HT1080 (cell line): ENCODE measurements around the gene SLIT3. TPM values are rescaled to one million over a fixed set of nuclear protein-coding genes. Genes with fewer than 3 reads are reported as not detected.
A peak's percentile ranks its signal among the peaks of the same experiment; 100 is the strongest.

ENCODE experiments used
- DNase-seq: peaks from one replicate; pipeline ENCODE4 v3.0.0-alpha.2; 2015; ENCODE audit warnings: low read depth
- total RNA-seq: library from RNA; depleted of rRNA; stranded (reverse); fragments of >200 nt; shearing (Covaris generic); gene quantifications from 2 replicates; pipeline ENCODE4 v1.2.3, GENCODE V29; 2014

SLIT3 gene
- total RNA-seq, 1 experiment from 2014 or later, result 0.08 TPM

DNA sequence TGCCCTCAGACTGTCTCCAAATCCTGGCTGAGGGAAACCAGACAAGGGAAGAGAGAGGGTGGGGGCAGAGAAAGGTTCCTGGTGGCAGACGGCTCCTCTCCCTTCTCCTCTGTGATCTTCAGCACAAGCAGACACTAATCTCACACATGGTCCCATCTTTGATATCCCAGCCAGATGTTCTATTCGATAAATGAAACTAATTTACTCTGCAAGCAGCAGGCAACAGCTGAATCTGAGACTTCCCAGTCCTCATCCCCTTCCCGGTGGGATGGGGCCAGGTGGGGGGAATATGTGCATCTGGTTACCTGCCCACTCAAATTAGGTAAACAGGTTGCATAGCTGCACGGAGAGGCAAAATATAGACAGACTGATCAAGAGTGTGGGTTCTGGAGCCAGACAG lies 512.8 kb downstream of the SLIT3 start:
- no peak for DNase-seq

DNA sequence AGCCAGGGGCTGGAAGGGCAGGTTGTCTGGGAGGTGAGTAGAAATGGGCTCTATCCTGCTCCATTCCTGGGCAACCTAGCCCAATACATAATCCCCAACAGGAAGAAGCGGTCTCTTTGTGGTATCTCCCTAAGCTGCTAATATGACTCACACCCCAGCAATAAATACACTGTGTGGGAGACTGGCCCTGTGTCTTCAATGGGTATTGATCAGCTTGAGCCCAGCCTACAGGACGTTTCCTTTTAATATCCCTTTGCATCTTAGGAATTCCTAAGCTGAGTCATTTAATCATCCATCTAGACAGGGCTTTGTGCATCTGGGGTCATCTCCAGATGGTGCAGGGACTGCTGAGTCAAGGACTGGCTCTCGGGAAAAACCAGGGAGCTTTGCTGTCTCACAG lies 514.8 kb downstream of the SLIT3 start:
- DNase-seq, result peak; percentile 89

DNA sequence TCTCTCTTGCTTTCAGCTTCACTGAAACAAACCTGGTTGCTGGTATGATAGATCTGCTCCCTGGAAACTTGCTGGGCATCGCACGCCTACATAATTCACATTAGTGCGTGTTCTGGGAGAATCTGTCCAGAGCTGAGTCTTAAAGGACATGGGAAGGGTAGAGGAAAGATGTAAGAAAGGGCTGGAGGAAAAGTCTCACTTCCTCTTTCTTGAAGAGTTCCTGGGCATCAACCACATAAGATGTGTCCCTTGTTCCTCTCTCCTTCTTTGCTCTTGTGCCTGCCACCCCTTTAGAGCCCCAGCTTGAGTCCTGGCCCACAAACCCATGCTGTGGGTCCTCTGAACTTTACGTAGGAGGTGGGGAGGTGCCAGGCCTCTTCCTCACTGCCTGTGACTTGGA lies 516.5 kb downstream of the SLIT3 start:
- DNase-seq, result no peak

DNA sequence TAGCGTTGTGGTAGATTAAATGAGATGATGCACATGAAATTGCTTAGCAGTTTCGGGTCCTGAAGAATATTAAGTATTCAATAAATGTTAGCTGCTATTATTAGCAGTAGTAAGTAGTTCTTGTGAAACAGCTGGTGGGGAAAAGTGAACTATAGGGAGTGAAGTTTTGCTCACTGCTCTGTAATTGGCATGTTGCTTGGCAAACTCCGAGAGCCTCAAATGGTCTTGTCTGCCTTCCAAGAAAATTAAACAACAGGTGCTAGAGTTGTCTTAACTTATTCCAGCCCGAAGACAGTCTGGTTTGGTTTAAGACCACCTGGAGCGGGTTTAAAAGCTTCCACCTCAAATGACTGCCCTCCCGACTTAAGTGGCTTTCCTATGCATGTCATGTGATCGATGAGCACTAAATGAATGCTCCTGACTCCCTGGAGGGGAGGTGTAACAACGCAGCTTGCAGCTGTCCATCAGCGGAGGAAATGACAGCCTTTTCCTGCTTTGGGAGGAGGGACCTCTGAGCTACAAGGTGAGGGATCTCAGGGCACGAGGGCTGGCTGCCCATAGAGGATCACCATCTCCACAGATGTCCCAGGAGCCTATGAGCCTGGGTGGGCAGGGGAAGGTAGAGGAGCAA lies 518.9 kb downstream of the SLIT3 start:
- DNase-seq, result no peak

DNA sequence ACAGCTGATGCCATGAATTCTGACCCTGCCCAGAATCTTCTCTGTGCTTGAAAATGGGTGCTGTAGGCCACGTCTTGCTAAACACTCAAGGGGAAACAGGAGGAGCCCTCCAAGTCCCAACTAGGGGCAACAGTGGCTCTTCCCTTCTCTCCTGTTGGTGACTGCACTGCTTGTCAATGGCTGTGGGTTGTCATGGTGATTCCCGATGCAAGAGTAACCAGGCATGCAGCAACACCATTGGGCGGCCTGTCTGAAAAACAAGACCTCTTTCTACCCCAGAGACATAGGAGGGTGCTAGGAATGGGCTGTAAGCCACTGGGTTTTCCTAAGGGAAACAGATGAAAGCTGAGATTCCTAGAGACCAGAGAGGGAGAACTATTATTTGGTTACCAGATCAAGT lies 520.1 kb downstream of the SLIT3 start:
- DNase-seq, result no peak

DNA sequence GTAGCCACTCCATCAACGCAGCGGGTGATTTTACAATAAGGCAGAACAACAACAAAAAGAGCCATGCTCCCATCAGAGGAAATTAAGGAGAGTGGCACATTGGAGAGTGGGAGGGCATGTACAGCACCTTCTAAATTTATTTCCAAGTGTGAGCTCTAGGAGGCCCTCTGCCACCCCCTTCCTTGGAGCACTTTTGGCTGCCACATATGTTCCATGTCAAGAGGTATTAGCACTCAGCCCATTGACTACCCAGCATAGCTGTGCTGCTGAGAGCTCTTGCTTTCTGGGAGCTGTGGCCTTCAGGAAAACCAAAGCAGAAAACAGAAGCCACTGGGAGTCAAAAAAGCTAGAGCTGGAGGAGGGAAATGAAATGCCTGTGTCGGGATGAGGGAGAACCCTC lies 521.6 kb downstream of the SLIT3 start:
- DNase-seq, result no peak

DNA sequence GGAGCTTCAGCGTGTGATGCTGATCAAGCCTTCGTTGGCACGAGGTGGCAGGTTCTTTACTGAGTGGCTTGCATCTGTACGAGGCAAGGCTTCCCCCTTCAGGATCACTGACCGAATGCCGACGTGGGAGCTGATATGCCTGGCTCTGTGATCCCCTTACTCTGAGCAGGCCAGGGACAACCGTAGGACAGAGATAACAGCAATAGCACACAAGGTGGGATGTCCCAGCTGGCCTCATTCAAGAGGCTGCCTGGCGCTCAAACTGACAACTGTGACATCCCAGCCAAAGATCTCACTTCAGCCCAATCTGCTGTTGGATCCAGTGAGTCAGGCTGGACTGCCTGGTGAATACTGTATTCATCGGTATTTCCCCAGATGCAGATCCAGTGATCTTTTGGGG lies 522.4 kb downstream of the SLIT3 start:
- no peak for DNase-seq

DNA sequence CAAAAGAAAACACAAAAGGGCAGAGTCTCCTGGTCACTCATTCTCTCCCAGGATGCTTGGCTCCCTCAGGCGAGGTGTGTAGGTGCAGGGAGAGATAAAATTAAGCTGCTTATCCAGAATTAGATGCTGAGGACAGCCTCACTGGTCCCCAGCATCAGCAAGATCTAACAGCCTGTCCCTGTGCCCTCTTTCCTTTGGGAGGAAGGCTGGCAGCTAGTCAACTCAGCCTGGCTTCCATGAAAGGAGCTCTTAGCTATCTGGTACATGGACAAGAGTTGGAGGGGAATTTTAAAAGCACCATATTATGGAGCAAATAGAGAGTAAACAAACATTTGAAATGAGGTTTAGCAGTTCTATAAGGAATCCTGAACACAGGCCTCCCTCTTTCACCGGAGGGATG lies 523.3 kb downstream of the SLIT3 start:
- DNase-seq, result no peak

DNA sequence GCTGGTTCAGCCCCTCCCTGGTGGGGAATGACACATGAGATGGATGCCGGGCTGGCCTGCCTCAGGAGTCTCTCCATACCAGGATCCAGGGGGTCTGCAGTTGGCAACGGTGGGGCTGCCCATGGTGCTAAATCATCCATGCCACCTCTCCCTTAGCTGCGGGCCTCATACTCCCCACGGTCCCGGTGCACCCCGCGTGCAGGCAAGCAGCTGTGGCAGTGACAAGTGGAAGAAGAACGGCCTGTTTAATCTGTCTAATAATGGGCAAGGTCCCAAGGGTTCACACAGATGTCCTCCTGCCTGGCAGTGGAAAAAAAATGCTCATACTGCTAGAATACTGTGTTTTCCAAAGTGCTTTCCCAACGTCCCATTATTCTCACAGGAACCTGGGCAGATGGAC lies 524.9 kb downstream of the SLIT3 start:
- DNase-seq, result no peak

DNA sequence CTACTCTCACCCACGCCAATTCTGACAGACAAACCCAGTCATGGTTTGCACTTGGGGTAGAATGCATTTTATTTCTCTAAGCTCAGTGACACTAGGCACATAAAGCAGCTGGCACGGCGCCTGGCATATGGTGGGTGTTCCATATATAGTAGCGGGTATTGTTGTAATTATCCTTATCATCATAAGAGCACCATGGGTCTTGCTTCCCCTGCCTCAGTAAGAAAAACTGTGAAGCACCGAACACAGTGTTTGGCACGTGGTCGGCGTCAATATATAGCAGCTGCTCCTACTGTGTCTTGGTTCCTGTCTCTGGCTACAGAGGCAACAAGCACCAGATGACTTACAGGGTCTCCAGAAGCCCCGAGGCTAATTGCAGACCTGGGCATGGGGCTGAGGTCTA lies 527.7 kb downstream of the SLIT3 start:
- DNase-seq, result no peak

DNA sequence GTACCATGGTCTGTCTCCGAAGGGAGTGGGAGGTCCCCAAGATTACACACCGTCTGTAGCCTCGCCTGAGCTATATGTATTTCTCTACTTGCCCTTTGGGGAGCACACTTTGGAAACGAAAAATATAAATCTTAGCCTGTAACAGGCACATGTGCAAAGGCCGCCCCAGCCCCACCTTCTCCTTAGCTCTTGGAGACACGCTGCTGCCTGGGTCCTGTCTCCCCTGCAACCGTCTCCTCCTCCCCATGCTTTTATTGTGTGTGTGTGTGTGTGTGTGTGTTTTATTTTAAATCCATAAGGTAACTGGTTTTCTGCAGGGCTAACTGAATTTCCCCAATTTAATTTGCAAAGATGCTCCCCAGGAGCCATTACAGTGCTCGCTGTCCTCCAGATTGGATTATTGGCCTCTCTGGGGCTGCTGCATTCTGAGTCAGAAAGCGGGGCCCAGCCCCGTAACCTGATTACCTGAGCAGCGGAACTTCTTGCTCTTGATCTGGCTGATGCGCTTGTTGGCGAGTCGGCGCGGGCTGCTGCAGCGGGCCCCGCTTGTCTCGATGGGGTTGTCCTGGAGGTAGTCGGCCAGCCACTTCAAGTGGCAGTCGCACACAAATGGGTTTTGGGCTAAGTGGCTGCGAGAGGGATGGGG lies 528.5 kb downstream of the SLIT3 start:
- DNase-seq, result no peak

DNA sequence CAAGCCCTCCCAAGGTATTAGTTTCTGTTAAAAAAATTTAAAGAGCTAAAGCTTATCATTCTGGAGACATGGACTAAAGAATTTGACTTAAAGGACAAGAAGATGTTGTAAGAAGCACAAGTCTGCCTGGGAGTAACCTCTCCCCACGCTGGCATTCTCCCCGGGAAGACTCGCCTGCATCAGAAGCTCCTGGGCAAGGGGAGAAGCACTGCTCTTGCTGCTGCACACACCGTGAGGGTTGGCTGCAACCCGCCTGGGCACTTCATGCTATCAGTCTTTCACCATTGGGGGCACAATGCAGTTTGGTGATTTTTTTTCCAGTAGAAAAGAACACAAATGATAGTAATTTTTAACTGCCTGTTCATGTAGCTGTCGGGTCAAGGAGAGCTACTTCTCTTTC lies 529.3 kb downstream of the SLIT3 start:
- no peak for DNase-seq

DNA sequence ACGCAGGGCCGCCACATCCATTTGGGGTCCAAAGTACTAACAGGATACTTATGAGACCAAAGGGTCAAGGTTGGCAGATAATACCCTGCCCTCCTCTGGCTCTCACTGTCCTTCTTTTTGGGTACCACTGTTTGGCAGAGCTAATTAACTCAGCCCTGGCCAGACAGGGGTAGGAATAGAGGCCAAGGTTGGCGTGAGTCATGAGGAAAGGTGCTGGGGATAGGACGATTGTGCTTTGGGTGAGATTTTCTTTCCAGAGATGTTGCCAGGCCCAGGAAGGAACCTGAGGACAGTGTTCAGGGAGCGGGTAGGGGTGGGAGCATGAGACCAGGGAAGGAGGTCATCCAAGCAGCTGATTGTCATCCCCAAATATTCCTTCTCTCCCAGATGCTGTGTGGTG lies 529.9 kb downstream of the SLIT3 start:
- no peak for DNase-seq

DNA sequence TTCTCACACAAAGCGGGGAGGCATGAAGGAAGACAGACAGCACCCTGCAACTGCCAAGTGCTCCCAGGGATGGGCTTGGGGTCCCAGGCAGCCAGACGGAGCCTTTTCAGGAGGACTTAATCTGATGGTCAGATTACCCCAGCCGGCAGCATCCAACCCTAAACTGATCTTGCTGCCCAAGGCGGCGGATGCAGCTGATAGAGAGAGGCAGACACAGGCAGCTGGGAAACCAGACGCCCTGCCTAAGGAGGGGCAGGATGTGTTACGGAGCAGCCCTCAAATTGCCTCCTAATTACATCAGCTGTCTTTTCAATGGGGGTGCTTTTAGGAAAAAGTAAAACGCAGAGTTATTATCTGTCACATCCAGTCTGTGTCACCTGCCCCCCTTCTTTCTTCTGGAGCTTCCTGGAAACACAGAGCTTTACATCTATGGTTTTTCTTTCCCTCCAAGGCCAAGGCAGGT lies 530.9 kb downstream of the SLIT3 start:
- no peak for DNase-seq

DNA sequence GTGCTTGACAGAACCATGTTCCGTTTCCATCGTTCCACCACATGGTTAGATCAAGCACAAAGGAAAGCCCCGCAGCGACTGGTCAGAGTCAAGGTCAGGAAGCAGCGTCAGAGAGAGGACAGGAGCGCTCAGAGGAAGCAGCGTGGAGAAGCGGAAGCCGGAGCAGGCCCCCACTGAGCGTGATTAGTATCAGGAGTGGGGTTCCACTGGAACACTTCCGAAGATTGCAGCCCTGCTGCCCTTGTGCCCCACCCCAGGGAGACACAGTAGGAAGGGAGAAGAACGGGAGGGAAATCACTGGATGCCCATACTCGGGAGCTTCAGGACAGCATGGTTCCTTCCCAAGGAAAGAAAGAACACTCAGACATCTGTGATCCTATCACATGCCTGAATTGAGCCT lies 532.8 kb downstream of the SLIT3 start:
- no peak for DNase-seq

DNA sequence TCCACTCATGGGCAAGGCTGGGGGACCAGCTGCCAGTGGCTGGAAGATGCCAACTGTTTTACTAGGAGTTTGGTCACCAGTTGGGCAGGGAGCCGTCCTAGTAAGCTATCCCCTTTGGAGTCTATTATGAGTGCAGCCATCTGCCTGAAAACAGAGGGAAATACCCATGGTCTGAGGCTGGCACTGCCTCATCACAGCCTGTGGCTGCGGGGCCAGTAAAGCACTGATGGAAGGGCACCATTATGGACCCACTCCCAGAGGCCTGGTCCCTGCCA lies 534.6 kb downstream of the SLIT3 start:
- DNase-seq, result no peak

DNA sequence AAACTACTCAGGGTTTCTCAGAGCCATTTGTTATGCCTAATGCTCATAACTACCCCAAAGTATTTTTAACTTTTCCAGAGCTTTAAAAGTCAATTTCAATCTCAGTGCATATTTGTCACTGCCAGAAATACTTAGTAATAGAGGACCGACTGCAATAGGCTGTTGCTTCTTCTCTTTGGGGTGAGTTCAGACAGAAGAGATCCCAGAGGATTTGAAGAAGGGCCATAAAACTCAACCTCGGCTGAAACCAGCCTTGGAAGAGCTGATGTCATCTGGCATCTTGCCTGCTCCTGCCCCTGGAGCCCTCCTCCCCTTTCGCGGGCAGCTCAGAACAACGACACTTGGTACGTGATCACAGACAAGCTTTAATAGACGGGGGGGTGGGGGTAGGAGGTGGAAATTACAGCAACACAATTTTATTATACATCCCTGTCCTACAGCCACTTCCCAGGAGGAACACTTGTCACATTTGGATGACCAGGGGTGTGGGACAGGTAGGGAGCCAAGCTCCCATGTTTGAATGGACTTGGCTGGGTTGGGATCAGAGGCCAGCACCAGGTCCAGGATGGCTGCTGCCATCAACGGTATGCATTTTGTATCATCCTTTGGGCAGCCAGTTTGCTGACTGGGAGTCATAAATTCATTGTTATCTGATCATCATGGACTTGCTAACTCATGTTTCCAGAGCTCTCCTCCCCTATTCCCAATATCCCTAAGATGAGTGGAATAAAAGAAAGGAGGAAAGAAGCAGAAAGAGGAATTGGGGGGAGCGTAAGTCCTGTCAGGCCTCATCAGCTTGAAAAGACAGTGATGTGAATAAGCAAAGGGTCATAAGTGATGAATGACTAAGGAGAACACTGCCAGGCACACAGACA lies 535.2 kb downstream of the SLIT3 start:
- no peak for DNase-seq

DNA sequence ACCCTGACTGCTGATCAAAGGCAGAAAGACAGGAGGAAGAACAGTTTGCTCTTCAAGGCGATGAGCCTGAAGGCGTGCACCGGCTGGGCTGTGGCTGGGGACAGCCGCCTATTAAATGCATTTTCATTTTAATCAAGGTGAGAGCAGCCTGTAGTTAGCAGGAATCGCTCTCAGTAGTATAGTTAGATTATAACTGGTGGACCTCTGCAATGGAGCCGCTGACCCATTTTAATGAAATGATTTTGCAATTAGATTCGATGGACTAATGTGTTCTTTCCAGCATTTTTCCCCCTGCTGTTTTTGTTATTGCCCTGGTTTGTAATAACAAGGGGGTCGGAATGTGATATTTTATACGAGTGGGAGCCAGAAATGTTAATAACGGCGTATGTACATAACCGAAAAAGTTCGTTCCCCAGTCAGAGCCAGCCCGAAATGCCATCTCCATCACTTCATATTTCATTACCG lies 535.8 kb downstream of the SLIT3 start:
- DNase-seq, result no peak

DNA sequence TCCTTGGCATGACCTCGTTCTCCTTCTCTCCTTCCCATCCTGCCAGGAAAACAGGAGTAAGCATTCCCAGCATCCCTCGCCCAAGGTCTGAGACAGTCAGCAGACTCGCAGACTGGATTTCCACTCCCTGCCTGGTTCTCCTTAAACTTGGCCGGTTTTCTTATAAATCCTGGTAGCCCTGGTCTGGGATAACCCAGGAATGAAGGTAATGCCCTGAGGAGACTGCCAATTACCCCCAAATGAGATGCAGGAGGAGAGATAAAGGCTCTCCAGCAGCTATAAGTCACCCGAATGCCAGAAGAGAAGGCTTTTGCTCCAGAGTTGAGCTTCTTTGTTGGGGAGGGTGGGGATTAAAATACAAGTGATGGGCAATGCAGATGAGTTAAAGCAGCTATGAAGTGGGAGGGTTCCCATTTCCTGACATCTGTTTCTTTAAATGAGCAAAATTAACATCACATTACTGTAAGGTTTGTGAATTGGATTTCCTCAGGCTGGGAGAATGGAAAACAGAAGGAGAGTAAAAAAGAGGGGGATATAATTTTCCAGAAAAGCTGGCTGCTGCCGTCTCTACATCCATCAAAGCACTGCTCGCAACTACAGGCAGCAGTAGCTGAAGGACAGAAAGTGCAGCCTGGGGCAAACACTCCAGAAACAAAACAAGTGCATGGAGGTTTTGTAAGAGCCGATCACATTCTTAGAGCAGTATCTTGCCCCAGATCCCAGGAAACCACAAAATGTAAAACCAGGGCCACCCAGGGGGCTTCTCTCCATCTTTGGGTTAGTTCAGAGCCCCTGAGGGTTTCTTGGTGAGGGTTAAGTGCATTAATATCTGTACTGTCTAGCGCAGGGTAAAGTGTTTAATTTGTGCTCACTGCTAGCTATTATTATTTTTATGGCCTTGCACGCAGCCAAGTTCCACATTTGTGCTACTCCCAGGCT lies 544.2 kb downstream of the SLIT3 start:
- DNase-seq, result no peak

DNA sequence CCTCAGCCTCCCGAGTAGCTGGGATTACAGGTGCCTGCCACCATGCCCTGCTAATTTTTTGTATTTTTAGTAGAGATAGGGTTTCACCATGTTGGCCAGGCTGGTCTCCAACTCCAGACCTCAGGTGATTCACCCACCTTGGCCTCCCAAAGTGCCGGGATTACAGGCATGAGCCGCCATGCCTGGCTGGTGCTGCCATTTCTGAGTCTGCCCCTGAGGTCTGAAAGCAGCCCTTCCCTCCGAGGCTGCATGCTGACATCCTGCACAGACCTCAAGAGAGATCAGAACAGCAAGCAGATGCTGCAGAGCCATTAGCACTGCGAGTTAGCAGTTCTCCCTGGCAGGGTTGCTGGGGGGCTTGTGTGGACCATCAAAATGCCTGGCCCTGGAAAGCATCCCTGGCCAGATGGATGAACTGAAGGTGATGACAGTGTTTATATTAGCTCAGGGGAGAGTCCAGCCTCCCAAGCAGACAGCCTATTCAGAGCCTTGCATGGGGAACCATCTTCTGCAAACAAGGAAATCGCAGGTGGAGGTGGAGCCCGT lies 545.3 kb downstream of the SLIT3 start:
- no peak for DNase-seq

DNA sequence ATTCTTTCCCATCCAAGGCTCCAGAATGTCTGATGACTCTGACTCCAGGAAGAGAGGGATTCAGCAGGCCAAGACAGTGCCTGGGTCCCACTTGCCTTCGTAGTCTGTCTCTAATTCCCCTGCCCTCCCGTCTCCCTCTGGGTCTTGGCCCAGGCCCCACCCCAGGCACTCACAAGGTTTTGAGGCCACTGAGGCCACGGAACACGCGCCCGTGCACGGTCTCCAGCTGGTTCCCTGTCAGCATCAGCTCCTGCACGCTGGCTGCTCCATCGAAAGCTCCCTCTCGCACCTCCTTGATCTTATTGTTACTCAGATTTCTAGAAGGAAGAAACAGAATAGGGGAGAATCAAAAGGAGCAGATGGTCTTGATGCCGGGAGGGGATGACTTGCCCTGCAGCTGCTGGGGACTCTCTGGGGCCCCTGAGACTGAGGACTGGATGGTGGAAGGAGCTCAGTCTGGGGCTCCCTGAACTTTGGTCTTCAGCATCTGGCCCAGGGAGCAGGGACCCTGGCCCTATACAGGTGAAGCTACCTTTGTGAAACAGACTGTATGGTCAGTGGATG lies 547.2 kb downstream of the SLIT3 start:
- no peak for DNase-seq
